Chondrocyte (in vitro differentiated cells): ENCODE results near the gene ZNF521. TPM values are rescaled to one million over a fixed set of nuclear protein-coding genes. Genes with fewer than 3 reads are reported as not detected.
"Not testable (repeated sequence)": the region's sequence is repeated elsewhere in the genome, so short reads cannot be mapped to it uniquely, and the experiment has no call there.

Experiments
- DNase-seq: peaks from one replicate; pipeline ENCODE4 v3.0.0; 2021; ENCODE audit warnings: mixed read lengths, low spot score
- H3K27ac Mint-ChIP-seq: one replicate; pipeline ENCODE4 v1.8.0; 2021; ENCODE audit warnings: mild to moderate bottlenecking, moderate library complexity, mixed read lengths; ENCODE audit not compliant: unreplicated experiment
- H3K27me3 Mint-ChIP-seq: 2 replicates; pipeline ENCODE4 v1.8.0; 2021; ENCODE audit warnings: low read depth, mixed read lengths
- H3K36me3 Mint-ChIP-seq: 2 replicates; pipeline ENCODE4 v1.8.0; 2021; ENCODE audit warnings: low read depth, mixed read lengths
- H3K4me1 Mint-ChIP-seq: 2 replicates; pipeline ENCODE4 v1.8.0; 2021; ENCODE audit warnings: low read depth, mild to moderate bottlenecking, mixed read lengths
- H3K4me3 Mint-ChIP-seq: one replicate; pipeline ENCODE4 v1.8.0; 2021; ENCODE audit warnings: mild to moderate bottlenecking, moderate library complexity, mixed read lengths; ENCODE audit not compliant: unreplicated experiment
- H3K9me3 Mint-ChIP-seq: 2 replicates; pipeline ENCODE4 v1.8.0; 2021; ENCODE audit warnings: low read depth, mixed read lengths
- total RNA-seq: library from RNA; stranded (reverse); gene quantifications from 3 replicates; pipeline ENCODE4 v1.2.1, GENCODE V29; 2021
- TF ChIP-seq, protein P1 (sequence below): fragments of 200-600 bp; sonication (generic); IDR thresholded peaks from 2 replicates; pipeline ENCODE4 v1.5.0; 2021; ENCODE audit warnings: antibody characterized with exemption, mild to moderate bottlenecking, moderate library complexity

Gene ZNF521
- total RNA-seq, 1 donor from 2014 or later = 29.7 TPM

DNA sequence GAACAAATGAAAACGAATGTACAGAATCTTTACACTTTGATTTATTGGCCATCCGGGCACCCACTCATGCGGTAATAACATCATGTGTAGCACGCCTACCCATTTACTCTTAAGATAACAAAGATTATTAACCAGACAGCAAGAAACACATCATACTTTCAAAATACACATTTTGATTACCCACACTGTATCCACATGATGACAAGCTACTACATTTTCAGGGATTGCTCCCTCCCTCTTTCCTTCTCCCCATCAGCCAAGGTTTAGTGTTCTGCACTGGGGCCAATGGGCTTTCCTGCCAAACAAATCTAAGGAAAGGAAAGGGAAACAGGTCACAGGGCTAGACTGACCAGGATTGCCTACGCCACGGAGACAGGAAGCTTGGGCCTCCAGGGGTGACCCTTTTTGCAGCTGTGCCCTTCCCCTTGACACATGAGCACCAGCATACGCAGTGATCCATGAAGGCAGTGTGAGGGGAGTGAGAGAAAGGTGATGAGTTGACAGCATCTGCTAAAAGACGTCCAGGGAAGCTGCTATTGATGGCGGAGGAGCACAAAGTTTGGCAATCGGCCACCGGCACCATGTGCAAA is 76.5 kb downstream of the ZNF521 start:
- TF ChIP-seq, protein P1, sequence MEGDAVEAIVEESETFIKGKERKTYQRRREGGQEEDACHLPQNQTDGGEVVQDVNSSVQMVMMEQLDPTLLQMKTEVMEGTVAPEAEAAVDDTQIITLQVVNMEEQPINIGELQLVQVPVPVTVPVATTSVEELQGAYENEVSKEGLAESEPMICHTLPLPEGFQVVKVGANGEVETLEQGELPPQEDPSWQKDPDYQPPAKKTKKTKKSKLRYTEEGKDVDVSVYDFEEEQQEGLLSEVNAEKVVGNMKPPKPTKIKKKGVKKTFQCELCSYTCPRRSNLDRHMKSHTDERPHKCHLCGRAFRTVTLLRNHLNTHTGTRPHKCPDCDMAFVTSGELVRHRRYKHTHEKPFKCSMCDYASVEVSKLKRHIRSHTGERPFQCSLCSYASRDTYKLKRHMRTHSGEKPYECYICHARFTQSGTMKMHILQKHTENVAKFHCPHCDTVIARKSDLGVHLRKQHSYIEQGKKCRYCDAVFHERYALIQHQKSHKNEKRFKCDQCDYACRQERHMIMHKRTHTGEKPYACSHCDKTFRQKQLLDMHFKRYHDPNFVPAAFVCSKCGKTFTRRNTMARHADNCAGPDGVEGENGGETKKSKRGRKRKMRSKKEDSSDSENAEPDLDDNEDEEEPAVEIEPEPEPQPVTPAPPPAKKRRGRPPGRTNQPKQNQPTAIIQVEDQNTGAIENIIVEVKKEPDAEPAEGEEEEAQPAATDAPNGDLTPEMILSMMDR = no peak
- peaks cover 6% of the 10 kb centered on the region for H3K36me3 Mint-ChIP-seq
- H3K9me3 Mint-ChIP-seq = peaks cover 9% of the 10 kb centered on the region
- no peak overlapping the region for H3K27ac Mint-ChIP-seq
- no peak overlapping the region for H3K4me3 Mint-ChIP-seq
- DNase-seq = no peak
- H3K27me3 Mint-ChIP-seq = no peaks in the 10 kb centered on the region
- H3K4me1 Mint-ChIP-seq = peaks cover 39% of the 10 kb centered on the region

DNA sequence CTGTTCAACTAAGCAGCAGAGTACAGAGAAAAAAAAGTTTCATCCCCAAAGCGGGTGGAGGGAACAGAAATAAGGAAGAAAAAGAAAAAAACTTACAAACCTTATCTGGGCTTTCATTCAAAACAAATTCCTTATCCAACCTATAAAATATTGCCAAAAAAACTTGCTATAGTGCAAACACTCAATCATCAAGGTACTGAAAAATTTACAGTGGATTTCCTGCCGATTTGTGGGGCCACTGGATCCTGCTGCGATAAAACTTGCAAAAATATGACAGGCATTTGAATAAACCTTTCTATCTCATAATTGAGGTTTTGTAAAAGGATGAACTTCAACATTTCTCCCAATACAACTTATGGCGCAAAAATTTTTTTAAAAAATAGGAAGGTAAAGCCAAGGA is 77.0 kb downstream of the ZNF521 start:
- Mint-ChIP-seq H3K4me1 (peaks cover 33% of the 10 kb centered on the region), H3K27me3 (no peaks in the 10 kb centered on the region), H3K36me3 (peaks cover 6% of the 10 kb centered on the region), H3K27ac (no peak overlapping the region), H3K4me3 (no peak overlapping the region), H3K9me3 (peaks cover 9% of the 10 kb centered on the region)
- TF ChIP-seq, protein P1 = no peak
- DNase-seq = no peak

DNA sequence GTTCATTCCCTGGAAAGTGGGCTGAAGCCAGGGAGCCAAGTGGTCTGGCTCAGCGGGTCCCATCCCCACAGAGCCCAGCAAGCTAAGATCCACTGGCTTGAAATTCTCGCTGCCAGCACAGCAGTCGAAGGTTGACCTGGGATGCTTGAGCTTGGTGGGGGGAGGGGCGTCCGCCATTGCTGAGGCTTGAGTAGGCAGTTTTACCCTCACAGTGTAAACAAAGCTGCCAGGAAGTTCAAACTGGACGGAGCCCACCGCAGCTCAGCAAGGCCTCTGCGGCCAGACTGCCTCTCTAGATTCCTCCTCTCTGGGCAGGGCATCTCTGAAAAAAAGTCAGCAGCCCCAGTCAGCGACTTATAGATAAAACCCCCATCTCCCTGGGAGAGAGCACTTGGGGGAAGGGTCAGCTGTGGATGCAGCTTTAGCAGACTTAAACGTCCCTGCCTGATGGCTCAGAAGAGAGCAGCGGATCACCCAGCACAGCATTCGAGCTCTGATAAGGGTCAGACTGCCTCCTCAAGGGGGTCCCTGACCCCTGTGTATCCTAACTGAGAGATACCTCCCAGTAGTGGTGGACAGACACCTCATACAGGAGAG is 84.9 kb downstream of the ZNF521 start:
- H3K9me3 Mint-ChIP-seq, DNase-seq, H3K4me3 Mint-ChIP-seq, H3K27me3 Mint-ChIP-seq, H3K36me3 Mint-ChIP-seq: not testable (repeated sequence)
- peaks cover 29% of the 10 kb centered on the region for H3K4me1 Mint-ChIP-seq
- H3K27ac Mint-ChIP-seq = peak overlapping the region; percentile 38

DNA sequence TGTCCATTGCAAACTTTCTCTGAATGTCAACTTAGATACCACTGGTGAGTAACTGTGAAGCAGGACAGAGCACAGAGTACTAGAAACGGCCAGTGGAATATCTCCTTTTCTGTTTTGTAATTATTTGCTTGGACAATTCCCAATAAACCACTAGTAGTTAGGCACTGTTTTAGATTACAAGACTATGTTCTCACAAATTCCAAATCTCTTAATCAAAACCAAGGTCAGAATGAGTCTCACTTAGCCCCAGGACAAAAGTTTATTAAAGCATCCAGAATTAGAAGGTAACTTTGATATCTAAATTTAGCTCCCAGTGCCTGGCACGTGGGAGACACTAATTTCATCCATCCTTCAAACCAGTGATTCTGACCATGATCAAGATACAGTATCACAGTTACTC is 89.0 kb downstream of the ZNF521 start:
- no peak for DNase-seq
- no peak overlapping the region for H3K27ac Mint-ChIP-seq
- H3K27me3 Mint-ChIP-seq = no peaks in the 10 kb centered on the region
- H3K4me1 Mint-ChIP-seq = peaks cover 36% of the 10 kb centered on the region
- H3K36me3 Mint-ChIP-seq = peaks cover 6% of the 10 kb centered on the region
- TF ChIP-seq, protein P1 = no peak
- no peak overlapping the region for H3K4me3 Mint-ChIP-seq
- H3K9me3 Mint-ChIP-seq = no peaks in the 10 kb centered on the region

DNA sequence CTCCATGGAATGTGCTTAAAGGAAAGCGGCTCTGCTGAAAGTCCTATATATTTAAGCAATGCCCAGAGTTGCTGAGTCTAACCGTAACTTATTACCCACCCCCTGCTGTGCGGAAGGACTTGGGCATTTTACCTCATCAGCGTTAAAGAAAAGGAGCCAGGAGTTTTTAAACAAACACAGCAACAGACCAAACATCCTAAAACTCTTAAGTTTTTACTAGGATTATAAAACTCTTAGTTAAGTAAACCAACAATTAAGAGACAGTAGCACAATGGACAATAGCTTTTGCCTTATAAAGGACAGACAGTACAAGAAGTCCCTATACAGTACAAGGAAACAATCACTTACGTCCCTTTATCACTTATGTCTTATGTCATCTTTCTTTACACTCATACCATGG is 90.2 kb downstream of the ZNF521 start:
- H3K27me3 Mint-ChIP-seq = no peaks in the 10 kb centered on the region
- peaks cover 27% of the 10 kb centered on the region for H3K4me1 Mint-ChIP-seq
- DNase-seq = no peak
- peaks cover 6% of the 10 kb centered on the region for H3K36me3 Mint-ChIP-seq
- H3K27ac Mint-ChIP-seq = no peak overlapping the region
- TF ChIP-seq, protein P1 = no peak
- H3K4me3 Mint-ChIP-seq = no peak overlapping the region
- H3K9me3 Mint-ChIP-seq = no peaks in the 10 kb centered on the region

DNA sequence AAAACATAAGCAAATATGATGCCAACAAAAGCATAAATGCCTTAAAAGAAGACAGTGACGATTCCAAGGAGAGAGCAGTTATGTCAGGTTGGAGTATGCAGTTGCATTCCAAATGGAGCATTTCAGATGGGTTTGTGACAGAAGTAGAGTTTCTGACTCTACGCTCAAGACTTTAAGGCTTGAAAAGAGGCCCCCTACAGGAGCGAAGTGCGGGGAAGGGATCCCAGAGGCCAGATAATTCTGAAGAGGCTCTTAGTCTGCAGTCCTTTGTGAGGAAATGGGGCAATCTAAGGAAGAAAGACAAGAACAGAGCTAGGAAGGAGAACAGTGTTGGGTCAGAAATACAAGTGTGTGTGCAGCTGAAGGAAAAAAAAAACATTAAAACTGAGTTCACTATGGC is 95.5 kb downstream of the ZNF521 start:
- Mint-ChIP-seq H3K4me1 (peaks cover 20% of the 10 kb centered on the region), H3K27ac (no peak overlapping the region), H3K36me3 (peaks cover 8% of the 10 kb centered on the region), H3K4me3 (no peak overlapping the region), H3K9me3 (no peaks in the 10 kb centered on the region), H3K27me3 (no peaks in the 10 kb centered on the region)
- TF ChIP-seq, protein P1 = no peak
- no peak for DNase-seq
